Measurements from ENCODE around the gene ADGB. TPM values are rescaled to one million over a fixed set of nuclear protein-coding genes. Genes with fewer than 3 reads are reported as not detected.
"Not testable (repeated sequence)": the region's sequence is repeated elsewhere in the genome, so short reads cannot be mapped to it uniquely, and the experiment has no call there.

Gene ADGB
- total RNA-seq, result under 1 TPM; 0.32 to 0.52 TPM

- CTCF ChIA-PET, result interaction anchor here (1.1 kb wide), 1 partner anchor 12 kb away, joined by 3 read pairs; no protein-coding TSS in a partner anchor
- POLR2A ChIA-PET, result no interaction called here
These were observed at the start of gene ADGB for GRCh38 chr6:146598772-146599405. Gene ADGB (plus strand): TSS chr6:146598972. CDS start chr6:146599041, 69 bp downstream.

GRCh38 chr6:146550911-146551310, 47.9 kb upstream of the ADGB start:
- POLR2A ChIA-PET, result no interaction called here
- CTCF ChIA-PET, result interaction anchor here (0.7 kb wide), 1 partner anchor 99 kb away, joined by 3 read pairs; no protein-coding TSS in a partner anchor

DNA sequence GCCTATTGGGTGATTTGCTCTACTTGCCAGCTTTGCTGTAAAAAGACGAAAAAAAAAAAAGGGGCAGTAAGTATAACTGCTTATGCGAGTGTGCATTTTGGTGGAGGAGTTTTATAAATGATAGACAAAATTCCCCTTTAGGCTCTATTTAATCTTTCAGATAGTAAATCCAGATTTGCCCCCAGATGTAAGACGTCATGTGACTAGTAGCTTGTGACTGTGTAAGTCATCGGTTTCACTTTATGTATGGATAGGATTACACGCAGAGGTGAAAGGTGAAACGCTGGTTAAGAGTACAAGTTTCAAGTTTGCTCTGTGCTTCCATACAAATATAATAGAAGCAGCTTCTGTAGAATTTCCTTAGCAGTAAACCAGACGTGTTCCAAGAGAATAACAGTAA, 47.2 kb upstream of the ADGB start:
- POLR2A ChIA-PET, result no interaction called here
- CTCF ChIA-PET, result no interaction called here

- POLR2A ChIA-PET, result no interaction called here
- CTCF ChIA-PET, result no interaction called here
These were observed 45.2 kb upstream of the ADGB start for GRCh38 chr6:146553377-146554135.

GRCh38 chr6:146560607-146561006, 38.2 kb upstream of the ADGB start:
- ChIA-PET CTCF (no interaction called here), POLR2A (no interaction called here)

- POLR2A ChIA-PET, CTCF ChIA-PET: not testable (repeated sequence)
These were observed 32.1 kb upstream of the ADGB start for GRCh38 chr6:146566661-146567060.

DNA sequence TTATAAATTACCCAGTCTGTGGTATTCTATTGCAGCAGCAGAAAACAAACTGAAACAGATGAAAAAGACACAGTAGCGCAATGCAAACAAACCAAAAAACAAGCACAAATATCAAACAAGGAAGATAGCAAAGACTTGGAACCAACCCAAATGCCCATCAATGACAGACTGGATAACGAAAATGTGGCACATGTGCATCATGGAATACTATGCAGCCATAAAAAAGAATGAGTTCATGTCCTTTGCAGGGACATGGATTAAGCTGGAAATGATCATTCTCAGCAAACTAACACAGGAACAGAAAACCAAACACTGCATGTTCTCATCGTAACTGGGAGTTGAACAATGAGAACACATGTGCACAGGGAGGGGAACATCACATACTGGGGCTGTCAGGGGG, 30.2 kb upstream of the ADGB start:
- CTCF ChIA-PET, POLR2A ChIA-PET: not testable (repeated sequence)

DNA sequence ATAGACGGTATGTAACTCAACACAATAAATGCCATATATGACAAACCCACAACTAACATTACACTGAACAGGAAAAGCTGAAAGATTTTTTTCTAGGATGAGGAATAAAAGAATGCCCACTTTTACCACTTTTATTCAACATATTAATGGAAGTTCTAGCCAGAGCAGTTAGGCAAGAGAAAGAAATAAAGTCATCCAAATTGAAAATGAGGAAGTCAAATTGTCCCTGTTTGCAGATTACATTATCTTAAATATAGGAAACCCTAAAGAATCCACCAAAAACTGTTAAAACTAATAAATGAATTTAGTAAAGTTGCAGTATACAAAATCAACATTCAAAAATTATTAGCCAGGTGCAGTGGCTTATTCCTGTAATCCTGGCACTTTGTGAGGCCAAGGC, 24.6 kb upstream of the ADGB start:
- POLR2A ChIA-PET, result no interaction called here
- CTCF ChIA-PET, result no interaction called here

GRCh38 chr6:146578054-146578453, 20.7 kb upstream of the ADGB start:
- CTCF ChIA-PET, result no interaction called here
- POLR2A ChIA-PET, result no interaction called here

- ChIA-PET CTCF (no interaction called here), POLR2A (no interaction called here)
These were observed 16.8 kb upstream of the ADGB start for GRCh38 chr6:146581968-146582367.

DNA sequence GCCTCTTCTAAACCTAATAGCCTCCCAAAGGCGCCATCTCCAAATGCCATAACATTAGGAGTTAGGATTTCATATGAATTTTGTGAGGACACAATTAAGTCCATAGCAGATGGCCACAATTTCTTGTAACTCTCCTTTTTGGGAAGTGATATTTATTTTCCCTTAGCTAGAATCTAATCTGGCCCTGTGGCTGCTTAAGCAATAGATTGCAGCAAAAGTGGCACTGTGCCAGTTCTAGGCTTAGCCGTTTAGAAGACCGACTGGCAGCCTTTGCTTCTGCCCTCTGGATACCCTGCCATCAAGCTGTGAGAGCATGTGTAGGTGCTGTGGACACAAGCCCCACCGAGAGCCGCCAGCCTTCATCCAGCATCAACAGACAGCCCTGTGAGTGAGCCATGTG, 15.9 kb upstream of the ADGB start:
- ChIA-PET CTCF (interaction anchor here (0.6 kb wide), 1 partner anchor 85 kb away, joined by 3 read pairs; no protein-coding TSS in a partner anchor), POLR2A (no interaction called here)

DNA sequence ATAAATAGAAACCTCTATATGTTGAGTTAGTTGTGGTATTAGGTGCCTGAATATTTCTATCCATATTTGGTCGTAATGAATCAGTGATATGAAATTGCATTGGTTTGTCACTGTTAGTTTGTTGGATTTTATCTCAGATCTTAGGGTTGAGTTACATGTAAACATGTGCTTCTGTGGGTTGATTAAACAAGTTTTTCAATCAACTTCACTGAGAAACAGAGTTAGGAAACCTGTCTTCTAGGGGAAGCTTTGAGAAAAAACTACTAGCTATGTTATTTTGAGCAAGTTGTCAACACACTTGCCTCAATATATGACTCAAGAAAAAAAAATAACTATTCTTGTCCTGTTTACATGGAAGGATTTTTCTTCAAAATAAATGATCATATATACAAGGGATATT, 14.8 kb upstream of the ADGB start:
- POLR2A ChIA-PET, result no interaction called here
- CTCF ChIA-PET, result no interaction called here

- POLR2A ChIA-PET, result no interaction called here
- CTCF ChIA-PET, result no interaction called here
These were observed 11.3 kb upstream of the ADGB start for GRCh38 chr6:146587459-146587858.

DNA sequence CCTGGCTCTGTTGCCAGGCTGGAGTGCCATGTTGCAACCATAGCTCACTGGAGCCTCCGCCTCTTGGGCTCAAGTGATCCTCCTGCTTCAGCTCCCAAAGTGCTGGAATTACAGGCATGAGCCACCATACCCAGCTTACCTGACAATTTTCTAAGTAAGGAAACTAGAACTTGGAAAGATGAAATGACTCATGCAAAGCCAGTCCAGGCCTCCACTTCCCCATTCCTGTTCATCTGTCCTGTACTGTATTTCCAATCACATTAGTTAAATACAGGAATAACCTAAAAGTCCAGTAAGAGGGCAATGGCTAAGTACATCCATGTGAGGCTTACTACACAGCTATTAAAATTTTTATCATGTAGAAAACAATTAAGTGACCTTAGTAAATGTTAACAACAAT, 8.3 kb upstream of the ADGB start:
- CTCF ChIA-PET, result no interaction called here
- POLR2A ChIA-PET, result no interaction called here

DNA sequence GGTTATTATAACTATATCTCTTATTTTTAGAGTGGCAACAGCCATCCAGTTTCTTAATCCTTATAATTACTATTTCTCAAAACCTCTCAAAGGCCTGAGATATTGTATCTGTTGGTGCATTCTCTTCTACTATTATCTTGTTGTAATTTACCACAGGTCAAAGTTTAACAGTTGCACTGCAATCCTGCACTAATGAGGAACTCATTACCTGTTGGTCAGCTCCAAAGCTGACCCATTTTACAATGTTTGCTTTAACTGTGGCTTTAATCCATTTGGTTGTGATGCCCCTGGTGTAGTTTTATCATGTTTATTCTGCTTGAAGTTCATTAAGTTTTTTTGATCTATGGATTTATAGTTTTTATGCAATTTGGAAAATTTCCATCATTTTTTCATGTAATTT, 6.3 kb upstream of the ADGB start:
- POLR2A ChIA-PET, result no interaction called here
- CTCF ChIA-PET, result no interaction called here

DNA sequence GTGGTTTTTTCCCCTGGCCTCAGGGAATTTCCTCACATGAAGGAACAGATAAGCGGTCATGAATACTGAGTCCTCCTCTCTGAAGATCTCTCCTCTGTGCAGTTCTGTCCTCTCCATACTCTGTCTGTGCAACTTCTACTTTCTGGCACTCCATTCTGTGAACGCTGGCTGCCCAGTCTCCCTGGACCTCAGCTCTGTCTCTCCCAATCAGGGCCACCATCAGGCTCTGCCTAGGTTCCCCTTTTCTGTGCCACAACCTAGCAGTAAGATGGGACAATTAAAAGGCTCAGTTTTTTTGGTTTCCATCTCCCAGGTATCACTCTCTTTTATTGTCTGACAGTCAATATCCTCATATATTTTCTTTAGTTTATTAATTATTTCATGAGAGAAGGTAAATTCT, 4.8 kb upstream of the ADGB start:
- POLR2A ChIA-PET, result no interaction called here
- CTCF ChIA-PET, result no interaction called here

DNA sequence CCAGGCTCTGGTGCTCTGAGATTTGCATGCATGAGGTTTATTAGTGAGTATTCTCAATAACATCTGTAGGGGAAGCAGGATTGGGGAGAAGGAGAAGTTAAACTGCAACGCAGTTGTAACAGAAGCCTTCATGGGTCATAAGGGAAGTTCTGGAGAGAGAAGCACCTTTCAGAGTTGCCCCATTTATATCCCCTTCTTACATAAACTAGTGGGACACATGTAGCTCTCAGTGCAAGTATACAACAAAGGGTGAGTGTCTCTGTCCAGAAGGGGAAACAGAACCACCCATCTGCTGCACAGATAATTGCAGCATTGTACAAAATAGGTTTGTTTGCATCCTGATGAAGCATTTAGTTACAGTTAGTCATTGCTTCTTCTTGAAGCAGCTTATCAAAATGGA, 4.3 kb upstream of the ADGB start:
- CTCF ChIA-PET, result no interaction called here
- POLR2A ChIA-PET, result no interaction called here

DNA sequence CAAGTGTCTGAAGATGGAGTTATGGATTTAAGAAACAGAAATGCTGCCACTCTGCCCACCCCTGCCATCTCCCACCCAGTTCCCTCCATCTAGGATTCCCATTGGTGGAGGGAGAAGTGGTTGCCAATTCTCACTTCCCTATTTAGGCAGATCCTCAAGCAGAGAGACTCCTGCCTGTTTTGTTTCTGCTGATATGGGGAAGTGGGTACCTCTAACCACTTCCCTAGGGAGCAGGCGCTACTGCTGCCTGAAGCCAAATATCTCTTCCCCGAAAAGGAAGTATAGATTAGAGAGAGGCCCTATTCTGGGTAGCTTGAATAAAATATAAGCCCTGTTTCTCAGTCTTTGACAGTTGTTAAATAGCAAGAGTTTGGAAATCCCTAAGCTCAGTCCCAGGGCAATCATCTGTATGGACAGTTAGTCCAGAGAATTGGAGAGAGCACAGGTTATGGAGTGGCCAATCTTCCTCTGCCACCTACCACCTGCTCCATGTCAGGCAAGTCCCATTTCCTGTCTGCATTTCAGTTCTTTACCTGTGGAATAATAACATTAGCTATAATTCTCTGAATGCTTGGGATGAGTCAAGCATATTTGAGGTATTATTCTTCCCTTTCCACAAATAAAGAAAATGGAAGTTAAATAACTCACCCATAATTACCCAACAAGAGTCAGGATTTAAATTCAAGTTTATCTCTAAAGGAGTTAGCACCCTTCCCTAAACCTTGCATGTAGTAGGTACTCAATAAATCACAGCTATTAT, 2.6 kb upstream of the ADGB start:
- CTCF ChIA-PET, result no interaction called here
- POLR2A ChIA-PET, result no interaction called here

- CTCF ChIA-PET, result interaction anchor here (0.5 kb wide), 1 partner anchor 150 kb away, joined by 3 read pairs; no protein-coding TSS in a partner anchor
These were observed 2.6 kb downstream of the ADGB start for GRCh38 chr6:146601352-146601751.

GRCh38 chr6:146602526-146602925, 3.8 kb downstream of the ADGB start:
- ChIA-PET POLR2A (no interaction called here), CTCF (no interaction called here)

More at GRCh38 chr6:146601352-146601751, 2.6 kb downstream of the ADGB start:
- POLR2A ChIA-PET, result no interaction called here

DNA sequence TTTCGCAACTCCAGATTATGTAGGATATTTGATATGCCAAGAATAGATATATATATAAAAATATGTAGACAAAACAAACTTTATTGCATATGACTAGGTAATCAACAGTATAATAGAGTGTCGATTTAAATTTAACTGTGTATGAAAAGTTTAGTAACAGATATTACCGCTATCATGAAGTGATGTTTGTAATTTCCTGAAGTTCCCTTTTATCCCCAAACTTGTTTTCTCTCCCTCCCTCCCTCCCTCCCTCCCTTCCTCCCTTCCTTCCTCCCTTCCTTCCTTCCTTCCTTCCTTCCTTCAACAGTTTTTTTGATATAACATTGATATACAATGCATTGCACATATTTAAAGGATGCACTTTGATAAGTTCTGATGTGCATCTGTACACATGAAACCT, 15.2 kb downstream of the ADGB start:
- ChIA-PET POLR2A (no interaction called here), CTCF (no interaction called here)
